ENCODE measurements around the gene RARG.
A peak's percentile ranks its signal among the peaks of the same experiment; 100 is the strongest.

The RARG gene

GRCh38 chr12:53225635-53226424, 6.2 kb downstream of the RARG start:
- FAIRE-seq (no peak), DNase-seq (ENCODE audit: insufficient read length, low spot score) (no peak)
- TF ChIP-seq TAF1 (IDR thresholded peaks at IDR 0.05; ENCODE audit: low read depth, low read length) (no peak), SPI1 (IDR thresholded peaks at IDR 0.05; ENCODE audit: low read depth, low read length) (no peak), POLR2AphosphoS5 (IDR thresholded peaks at IDR 0.05; ENCODE audit: low read depth, low read length) (no peak), POLR2A (IDR thresholded peaks at IDR 0.05; ENCODE audit: low read depth, low read length) (no peak)

DNA sequence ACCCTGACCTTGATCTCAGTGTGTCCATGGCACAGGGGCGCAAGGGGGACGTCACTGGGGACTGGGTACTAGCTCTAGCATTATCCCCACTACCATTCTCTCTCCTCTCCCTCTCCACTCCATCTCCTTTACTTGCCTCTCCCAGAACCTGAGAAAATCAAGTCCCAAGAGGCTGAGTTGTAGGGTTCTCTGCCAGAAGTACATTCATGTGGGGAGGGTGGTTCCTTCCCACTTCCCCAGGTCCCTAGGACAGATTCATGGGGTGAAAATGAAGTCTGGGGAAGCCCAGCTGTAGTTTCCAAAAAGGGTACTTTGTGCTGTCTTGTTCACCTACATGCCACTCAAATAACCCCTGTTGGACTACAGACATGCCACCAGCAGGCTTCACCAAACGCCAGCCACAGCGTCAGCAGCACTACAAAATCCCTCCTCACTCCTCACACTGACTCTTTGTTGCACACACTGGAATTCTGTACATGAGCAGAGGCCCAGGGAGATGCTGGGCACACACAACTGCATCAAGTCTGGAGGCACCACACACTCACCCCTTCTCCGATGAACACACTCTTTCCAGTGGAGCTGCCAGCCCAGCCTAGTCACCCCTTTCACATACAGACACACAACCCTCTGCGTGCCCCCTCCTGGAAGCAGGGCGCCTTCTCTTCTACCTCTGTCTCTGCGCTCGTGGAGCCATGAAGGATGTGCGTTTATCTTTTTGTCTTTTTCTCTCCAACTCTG, 6.9 kb downstream of the RARG start:
- no peak for FAIRE-seq
- no peak for TF ChIP-seq POLR2A (IDR thresholded peaks at IDR 0.05; ENCODE audit: low read depth, low read length)
- TF ChIP-seq TAF1 (IDR thresholded peaks at IDR 0.05; ENCODE audit: low read depth, low read length): no peak
- no peak for TF ChIP-seq POLR2AphosphoS5 (IDR thresholded peaks at IDR 0.05; ENCODE audit: low read depth, low read length)
- TF ChIP-seq POU2F2 (IDR thresholded peaks at IDR 0.05; ENCODE audit: low read depth, low read length): no peak
- TF ChIP-seq SPI1 (IDR thresholded peaks at IDR 0.05; ENCODE audit: low read depth, low read length): no peak
- no peak for TF ChIP-seq PAX5 (IDR thresholded peaks at IDR 0.05; ENCODE audit: insufficient read depth, low read length, severe bottlenecking)

GRCh38 chr12:53224061-53224896, 7.7 kb downstream of the RARG start:
- DNase-seq (ENCODE audit: insufficient read length, low spot score): no peak
- TF ChIP-seq POLR2AphosphoS5 (IDR thresholded peaks at IDR 0.05; ENCODE audit: low read depth, low read length) (no peak), POU2F2 (IDR thresholded peaks at IDR 0.05; ENCODE audit: low read depth, low read length) (no peak), POLR2A (IDR thresholded peaks at IDR 0.05; ENCODE audit: low read depth, low read length) (no peak), PAX5 (IDR thresholded peaks at IDR 0.05; ENCODE audit: insufficient read depth, low read length, severe bottlenecking) (no peak), SPI1 (IDR thresholded peaks at IDR 0.05; ENCODE audit: low read depth, low read length) (no peak), TAF1 (IDR thresholded peaks at IDR 0.05; ENCODE audit: low read depth, low read length) (no peak)
- no peak for FAIRE-seq

More for the DNA sequence above, 6.9 kb downstream of the RARG start:
- DNase-seq (ENCODE audit: insufficient read length, low spot score): no peak

GRCh38 chr12:53223389-53224060, 8.5 kb downstream of the RARG start:
- TF ChIP-seq PAX5 (IDR thresholded peaks at IDR 0.05; ENCODE audit: insufficient read depth, low read length, severe bottlenecking): no peak
- no peak for TF ChIP-seq SPI1 (IDR thresholded peaks at IDR 0.05; ENCODE audit: low read depth, low read length)
- no peak for TF ChIP-seq TAF1 (IDR thresholded peaks at IDR 0.05; ENCODE audit: low read depth, low read length)
- TF ChIP-seq POU2F2 (IDR thresholded peaks at IDR 0.05; ENCODE audit: low read depth, low read length): no peak
- TF ChIP-seq POLR2A (IDR thresholded peaks at IDR 0.05; ENCODE audit: low read depth, low read length): no peak
- FAIRE-seq (no peak), DNase-seq (ENCODE audit: insufficient read length, low spot score) (no peak)

DNA sequence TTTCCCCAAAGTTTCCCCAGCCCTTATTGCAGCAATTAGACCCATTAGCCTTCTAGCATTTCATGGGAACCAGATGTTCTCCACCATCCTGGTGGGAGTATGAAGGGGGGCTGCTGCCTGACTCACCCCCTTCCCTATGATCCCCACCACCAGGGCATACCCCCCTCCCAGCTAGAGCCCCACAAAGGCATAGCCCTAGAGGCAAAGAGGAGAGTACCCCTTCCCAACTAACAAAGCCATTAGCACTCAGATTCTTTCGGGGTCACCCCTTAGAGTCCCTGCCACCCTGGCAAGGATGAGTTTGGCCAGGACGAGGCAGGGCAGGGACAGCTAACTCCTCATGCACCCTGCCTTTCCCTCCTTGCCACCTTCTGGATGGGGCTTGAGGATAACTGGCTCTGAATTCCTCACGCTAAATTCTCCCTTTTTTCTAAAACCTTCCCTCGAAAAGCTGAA, 9.2 kb downstream of the RARG start:
- TF ChIP-seq POLR2A (IDR thresholded peaks at IDR 0.05; ENCODE audit: low read depth, low read length) (no peak), SPI1 (IDR thresholded peaks at IDR 0.05; ENCODE audit: low read depth, low read length) (no peak), TAF1 (IDR thresholded peaks at IDR 0.05; ENCODE audit: low read depth, low read length) (no peak)
- FAIRE-seq (no peak), DNase-seq (ENCODE audit: insufficient read length, low spot score) (no peak)

DNA sequence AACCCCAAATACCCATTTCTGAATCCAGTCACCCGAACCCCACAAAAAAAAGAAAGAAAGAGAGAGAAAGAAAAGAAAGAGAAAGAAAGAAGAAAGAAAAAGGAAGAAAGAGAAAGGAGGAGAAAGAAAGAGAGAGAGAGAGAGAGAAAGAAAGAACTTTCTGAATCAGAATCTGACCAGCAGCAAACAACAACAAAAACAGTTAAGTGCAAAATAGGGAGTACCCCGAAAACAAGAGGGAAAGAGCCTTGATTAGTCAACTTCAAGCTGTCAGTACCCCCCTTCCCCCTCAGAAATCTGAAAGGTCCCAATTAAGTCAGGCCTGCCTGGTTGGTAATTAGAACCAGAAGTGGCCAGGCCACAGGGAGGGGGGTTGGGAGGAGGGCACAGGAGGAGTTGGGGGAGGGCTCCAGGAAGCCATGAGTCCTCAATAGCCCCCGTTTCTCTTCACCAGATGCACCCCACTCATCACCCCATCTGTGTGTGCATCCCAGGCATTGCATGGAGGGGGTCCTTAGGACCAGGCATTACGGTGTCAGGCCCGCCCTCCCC, 9.8 kb downstream of the RARG start:
- TF ChIP-seq SPI1 (IDR thresholded peaks at IDR 0.05; ENCODE audit: low read depth, low read length) (no peak), TAF1 (IDR thresholded peaks at IDR 0.05; ENCODE audit: low read depth, low read length) (no peak), POLR2A (IDR thresholded peaks at IDR 0.05; ENCODE audit: low read depth, low read length) (no peak)
- DNase-seq (ENCODE audit: insufficient read length, low spot score) (no peak), FAIRE-seq (no peak)

- FAIRE-seq (peak; percentile 33), DNase-seq (ENCODE audit: insufficient read length, low spot score) (peak; percentile 57)
- TF ChIP-seq TAF1 (IDR thresholded peaks at IDR 0.05; ENCODE audit: low read depth, low read length): no peak
- no peak; the same call in 1 of the 2 replicates for TF ChIP-seq POLR2A (IDR thresholded peaks at IDR 0.05; ENCODE audit: low read depth, low read length)
- no peak for TF ChIP-seq POU2F2 (IDR thresholded peaks at IDR 0.05; ENCODE audit: low read depth, low read length)
- 0 out of 2 replicates have a peak, but pooled peaks have one; percentile 38 for TF ChIP-seq POLR2AphosphoS5 (IDR thresholded peaks at IDR 0.05; ENCODE audit: low read depth, low read length)
Observed at GRCh38 chr12:53221203-53222080, 10.6 kb downstream of the RARG start.

- FAIRE-seq (no peak), DNase-seq (ENCODE audit: insufficient read length, low spot score) (peak; percentile 93)
- TF ChIP-seq PAX5 (IDR thresholded peaks at IDR 0.05; ENCODE audit: insufficient read depth, low read length, severe bottlenecking) (no peak), POLR2A (IDR thresholded peaks at IDR 0.05; ENCODE audit: low read depth, low read length) (no peak), SPI1 (IDR thresholded peaks at IDR 0.05; ENCODE audit: low read depth, low read length) (no peak), POU2F2 (IDR thresholded peaks at IDR 0.05; ENCODE audit: low read depth, low read length) (no peak), TAF1 (IDR thresholded peaks at IDR 0.05; ENCODE audit: low read depth, low read length) (no peak), POLR2AphosphoS5 (IDR thresholded peaks at IDR 0.05; ENCODE audit: low read depth, low read length) (no peak)
Observed at GRCh38 chr12:53220694-53221202, 11.3 kb downstream of the RARG start.

Data from GM12891 (cell line).